WTC11 (cell line): ENCODE data around the gene STRADB.

Source experiments
- AFF4 ChIP-seq: sonication (generic); formaldehyde crosslinking; IDR thresholded peaks from 2 replicates; pipeline ENCODE4 v1.8.1; 2023; ENCODE audit warnings: mild to moderate bottlenecking, missing genetic modification reagents, borderline replicate concordance
- CREB1 ChIP-seq: sonication (generic); formaldehyde crosslinking; IDR thresholded peaks from 2 replicates; pipeline ENCODE4 v1.8.0; 2023; ENCODE audit warnings: mild to moderate bottlenecking, missing genetic modification reagents
- CTCF ChIP-seq: fragments of 200-600 bp; IDR thresholded peaks from 2 replicates; pipeline ENCODE4 v1.8.0; 2022; ENCODE audit warnings: antibody characterized with exemption
- E2F1 ChIP-seq: sonication (generic); formaldehyde crosslinking; IDR thresholded peaks from 2 replicates; pipeline ENCODE4 v1.8.0; 2022; ENCODE audit warnings: mild to moderate bottlenecking, missing genetic modification reagents
- ESRRA ChIP-seq: sonication (generic); formaldehyde crosslinking; IDR thresholded peaks from 2 replicates; pipeline ENCODE4 v1.8.1; 2022; ENCODE audit warnings: mild to moderate bottlenecking, missing genetic modification reagents, borderline replicate concordance
- FOXP4 ChIP-seq: sonication (generic); formaldehyde crosslinking; IDR thresholded peaks from 2 replicates; pipeline ENCODE4 v1.8.0; 2022; ENCODE audit warnings: mild to moderate bottlenecking, missing genetic modification reagents
- GABPB1 ChIP-seq: sonication (generic); formaldehyde crosslinking; IDR thresholded peaks from 2 replicates; pipeline ENCODE4 v1.8.1; 2023; ENCODE audit warnings: mild to moderate bottlenecking, missing genetic modification reagents
- IRF2 ChIP-seq: sonication (generic); formaldehyde crosslinking; IDR thresholded peaks from 2 replicates; pipeline ENCODE4 v1.8.0; 2022; ENCODE audit warnings: low read depth, missing genetic modification reagents, borderline replicate concordance
- MAX ChIP-seq: sonication (generic); formaldehyde crosslinking; IDR thresholded peaks from 2 replicates; pipeline ENCODE4 v1.8.0; 2022; ENCODE audit warnings: mild to moderate bottlenecking, missing genetic modification reagents
- NFE2L1 ChIP-seq: sonication (generic); formaldehyde crosslinking; IDR thresholded peaks from 2 replicates; pipeline ENCODE4 v1.8.1; 2023; ENCODE audit warnings: missing genetic modification reagents
- NR3C1 ChIP-seq: sonication (generic); formaldehyde crosslinking; conservative IDR thresholded peaks from 2 replicates; pipeline ENCODE4 v1.8.1; 2023; ENCODE audit warnings: low read depth, mild to moderate bottlenecking, missing genetic modification reagents
- ZBTB43 ChIP-seq: sonication (generic); formaldehyde crosslinking; IDR thresholded peaks from 2 replicates; pipeline ENCODE4 v1.8.1; 2023; ENCODE audit warnings: mild to moderate bottlenecking, missing genetic modification reagents
- ZNF423 ChIP-seq: fragments of 250-450 bp; sonication (Bioruptor Pico); IDR thresholded peaks from 2 replicates; pipeline ENCODE4 v2.1.2; 2022; ENCODE audit warnings: mild to moderate bottlenecking, moderate library complexity

- TF ChIP-seq MAX (CRISPR knock-in tag) (no peak), CTCF (no peak), ESRRA (CRISPR knock-in tag) (no peak), NFE2L1 (CRISPR knock-in tag) (no peak), ZBTB43 (CRISPR knock-in tag) (no peak), IRF2 (CRISPR knock-in tag) (no peak), NR3C1 (CRISPR knock-in tag) (no peak), AFF4 (CRISPR knock-in tag) (no peak), GABPB1 (no peak), FOXP4 (no peak), E2F1 (CRISPR knock-in tag) (no peak), ZNF423 (no peak), CREB1 (CRISPR knock-in tag) (no peak)
These were observed 20.7 kb upstream of the STRADB start for GRCh38 chr2:201430839-201431238.
